SK-N-SH (cell line): ENCODE results near the gene BBLN. TPM values are rescaled to one million over a fixed set of nuclear protein-coding genes. Genes with fewer than 3 reads are reported as not detected.

Experiments used
- CTCF ChIA-PET: fragments of 300-600, 350-600 bp; formaldehyde crosslinking; extraction: SDS; loops from one replicate; lab custom pipeline; 2021; lab: Yijun Ruan, JAX
- POLR2A ChIA-PET: fragments of 350-600 bp; sonication (Branson Sonifier 250); formaldehyde crosslinking; extraction: SDS; loops from one replicate; lab custom pipeline; 2020; ENCODE audit warnings: antibody characterized with exemption, inconsistent platforms; lab: Yijun Ruan, JAX
- DNase-seq: peaks from one replicate; pipeline ENCODE4 v3.0.0; 2012
- H2AFZ ChIP-seq: fragments of 200-600 bp; sonication (generic); 2 replicates; pipeline ENCODE4 v1.8.1; 2016; ENCODE audit warnings: antibody characterized with exemption, mild to moderate bottlenecking, low read depth
- H3F3A ChIP-seq: fragments of 200-600 bp; sonication (generic); replicated peaks from 2 replicates; pipeline ENCODE3; 2016; ENCODE audit warnings: antibody characterized with exemption, mild to moderate bottlenecking; ENCODE audit not compliant: insufficient read depth
- H3K27ac ChIP-seq, 2 experiments: fragments of 200-500 bp in 1 of 2; fragments of 200-600 bp in 1 of 2; sonication (Bioruptor generic) in 1 of 2; sonication (generic), shearing (Covaris generic) in 1 of 2; 2 replicates each; pipeline versions ENCODE4 v1.5.1 to v1.6.1; 2014 to 2016; ENCODE audit warnings: low read depth in 2 of 2, inconsistent platforms in 1 of 2, low read length in 1 of 2, mild to moderate bottlenecking in 1 of 2, mixed read lengths in 1 of 2
- H3K27me3 ChIP-seq: fragments of 200-600 bp; sonication (generic), shearing (Covaris generic); 2 replicates; pipeline ENCODE4 v1.6.1; 2016; ENCODE audit warnings: mixed run types; ENCODE audit not compliant: insufficient read depth
- H3K36me3 ChIP-seq, 2 experiments: fragments of 200-500 bp in 1 of 2; fragments of 200-600 bp in 1 of 2; sonication (Bioruptor generic) in 1 of 2; sonication (generic) in 1 of 2; replicated peaks in 1 of 2; 2 replicates each; pipeline versions ENCODE3 to v1.5.1; 2014 to 2016; ENCODE audit warnings: low read length in 1 of 2, mild to moderate bottlenecking in 1 of 2; ENCODE audit not compliant: insufficient read depth in 2 of 2, control insufficient read depth in 1 of 2
- H3K4me1 ChIP-seq, 2 experiments: fragments of 200-500 bp in 1 of 2; fragments of 200-600 bp in 1 of 2; sonication (Bioruptor generic) in 1 of 2; sonication (generic), shearing (Covaris generic) in 1 of 2; 2 replicates each; pipeline versions ENCODE4 v1.5.1 to v1.6.1; 2014 to 2016; ENCODE audit warnings: low read depth in 1 of 2, low read length in 1 of 2, mixed run types in 1 of 2; ENCODE audit not compliant: insufficient read depth in 2 of 2, control insufficient read depth in 1 of 2
- H3K4me2 ChIP-seq: fragments of 200-600 bp; sonication (generic), shearing (Covaris generic); 2 replicates; pipeline ENCODE4 v1.6.1; 2017; ENCODE audit warnings: mixed run types
- H3K4me3 ChIP-seq, 2 experiments: fragments of 200-500 bp in 1 of 2; fragments of 200-600 bp in 1 of 2; sonication (Bioruptor generic) in 1 of 2; sonication (generic), shearing (Covaris generic) in 1 of 2; 2 replicates each; pipeline versions ENCODE4 v1.5.1 to v1.8.1; 2014 to 2016; ENCODE audit warnings: low read depth in 2 of 2, inconsistent platforms in 1 of 2, low read length in 1 of 2, mild to moderate bottlenecking in 1 of 2, mixed read lengths in 1 of 2, moderate library complexity in 1 of 2
- H3K79me2 ChIP-seq: fragments of 200-600 bp; sonication (generic); 2 replicates; pipeline ENCODE4 v1.8.1; 2017; ENCODE audit warnings: mild to moderate bottlenecking; ENCODE audit not compliant: insufficient read depth
- H3K9ac ChIP-seq: fragments of 200-600 bp; sonication (generic); 2 replicates; pipeline ENCODE4 v1.6.1; 2017; ENCODE audit warnings: mixed run types
- H3K9me2 ChIP-seq: fragments of 200-600 bp; sonication (generic); 2 replicates; pipeline ENCODE4 v1.6.1; 2017; ENCODE audit warnings: mixed run types
- H3K9me3 ChIP-seq: fragments of 200-600 bp; sonication (generic); 2 replicates; pipeline ENCODE4 v1.6.1; 2017; ENCODE audit warnings: mixed run types, mild to moderate bottlenecking, moderate library complexity
- H4K20me1 ChIP-seq: fragments of 200-600 bp; sonication (generic); 2 replicates; pipeline ENCODE4 v1.6.1; 2017; ENCODE audit warnings: mild to moderate bottlenecking, mixed run types; ENCODE audit not compliant: insufficient read depth
- FOXJ3 ChIP-seq: sonication (generic); formaldehyde crosslinking; IDR thresholded peaks from 2 replicates; pipeline ENCODE4 v1.5.1; 2020; ENCODE audit warnings: mild to moderate bottlenecking, missing genetic modification reagents
- FOXM1 ChIP-seq: IDR thresholded peaks from 2 replicates; pipeline ENCODE4 v1.4.0; 2012; ENCODE audit warnings: low read depth, mild to moderate bottlenecking
- GABPA ChIP-seq: IDR thresholded peaks from 2 replicates; pipeline ENCODE4 v1.4.0; 2012; ENCODE audit warnings: low read depth, mild to moderate bottlenecking
- GATA2 ChIP-seq: sonication (generic); formaldehyde crosslinking; IDR thresholded peaks from 2 replicates; pipeline ENCODE4 v1.5.0; 2020; ENCODE audit warnings: mild to moderate bottlenecking, missing genetic modification reagents
- JUND ChIP-seq: IDR thresholded peaks from 2 replicates; pipeline ENCODE4 v1.4.0; 2012
- MAX ChIP-seq: IDR thresholded peaks from 2 replicates; pipeline ENCODE4 v1.4.0; 2012; ENCODE audit warnings: low read depth
- NRF1 ChIP-seq: IDR thresholded peaks from 2 replicates; pipeline ENCODE4 v1.6.1; 2012; ENCODE audit warnings: low read depth, mild to moderate bottlenecking, low read length
- PBX3 ChIP-seq: IDR thresholded peaks from 2 replicates; pipeline ENCODE4; 2012
- POLR2AphosphoS5 ChIP-seq: IDR thresholded peaks from 2 replicates; pipeline ENCODE4 v1.6.1; 2012; ENCODE audit warnings: low read depth, low read length
- RAD21 ChIP-seq: IDR thresholded peaks from 2 replicates; pipeline ENCODE4 v1.6.1; 2012; ENCODE audit warnings: mild to moderate bottlenecking, low read length
- REST ChIP-seq: IDR thresholded peaks from 2 replicates; pipeline ENCODE4 v1.6.1; 2012; ENCODE audit warnings: mild to moderate bottlenecking, low read depth, low read length, moderate library complexity
- RFX5 ChIP-seq: IDR thresholded peaks from 2 replicates; pipeline ENCODE4 v1.6.1; 2012; ENCODE audit warnings: mild to moderate bottlenecking, improper control_type of control experiment, low read length
- TCF12 ChIP-seq: IDR thresholded peaks from 2 replicates; pipeline ENCODE4 v1.4.0; 2012
- YY1 ChIP-seq: IDR thresholded peaks from 2 replicates; pipeline ENCODE4 v1.4.0; 2012; ENCODE audit warnings: low read depth, mild to moderate bottlenecking
- ZBTB33 ChIP-seq: IDR thresholded peaks from 2 replicates; pipeline ENCODE4 v1.4.0; 2012; ENCODE audit warnings: low read depth, borderline replicate concordance
- WGBS: methylation state at CpG from one replicate; pipeline ENCODE4 v1.1.6; 2017; ENCODE audit warnings: low lambda C conversion rate; 5-methylcytosine and 5-hydroxymethylcytosine counted together
- polyA plus RNA-seq, 3 experiments: library from polyadenylated mRNA; depleted of rRNA; stranded (reverse); fragments of >200 nt; gene quantifications; 2 replicates each; pipeline ENCODE4 v1.2.3, GENCODE V29; 2012
- TF ChIP-seq, protein P1 (sequence below): fragments of 150-350 bp; IDR thresholded peaks from 2 replicates; pipeline ENCODE4 v1.6.1; 2016; ENCODE audit warnings: mild to moderate bottlenecking, low read depth, low read length
- TF ChIP-seq, protein P2 (sequence below): fragments of 150-350 bp; IDR thresholded peaks from 2 replicates; pipeline ENCODE4 v1.6.1; 2017; ENCODE audit warnings: antibody characterized with exemption, low read length, low read depth, borderline replicate concordance

The BBLN gene
- polyA plus RNA-seq, 1 of the 3 experiments (the other 2 are of a cell fraction): 109 TPM

DNA sequence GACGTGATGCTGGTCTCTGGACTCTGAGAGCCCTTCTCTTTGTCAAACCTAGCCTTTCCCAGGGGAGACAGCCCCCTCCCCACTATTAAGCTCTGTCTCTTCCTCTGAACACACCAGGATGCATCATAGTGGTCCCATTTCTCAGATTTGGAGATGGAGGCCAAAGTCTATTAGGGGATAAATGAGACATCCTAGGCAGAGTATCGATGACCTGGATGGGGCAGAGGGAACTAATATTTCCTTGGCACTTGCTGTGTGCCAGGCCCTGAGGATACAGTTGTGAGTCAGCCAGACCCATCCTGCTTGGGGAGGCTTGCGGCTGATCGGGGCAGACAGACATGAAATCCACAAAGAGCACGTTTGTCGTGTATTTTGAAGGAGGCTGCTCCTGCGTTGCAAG lies 48.3 kb downstream of the BBLN start:
- Histone ChIP-seq H3F3A (peaks cover 11% of the 10 kb centered on the region), H3K9ac (no peak overlapping the region), H3K36me3 (peaks cover 0 to 3% of the 10 kb centered on the region in 2 experiments), H3K4me2 (no peak overlapping the region), H3K27me3 (no peaks in the 10 kb centered on the region), H3K4me1 (peaks cover 0 to 17% of the 10 kb centered on the region in 2 experiments; a peak in 1 of 4 replicates), H3K27ac (no peak overlapping the region), H3K9me3 (no peaks in the 10 kb centered on the region), H3K4me3 (no peak overlapping the region), H2AFZ (no peak overlapping the region)
- ChIA-PET POLR2A (no interaction called here), CTCF (interaction anchor here (1.0 kb wide), 1 partner anchor 13 kb away, joined by 3 read pairs; no protein-coding TSS in a partner anchor)
- DNase-seq: no peak
- TF ChIP-seq JUND (no peak), PBX3 (no peak), GABPA (no peak), FOXM1 (no peak), RFX5 (no peak), FOXJ3 (CRISPR knock-in tag) (no peak)
- TF ChIP-seq, all 33 proteins: peak for 0
- H4K20me1 ChIP-seq: no peaks in the 10 kb centered on the region
- WGBS: 86% methylated on average over 7 of the region's 7 CpGs
- H3K9me2 ChIP-seq: no peaks in the 10 kb centered on the region
- peaks cover 24% of the 10 kb centered on the region for H3K79me2 ChIP-seq

DNA sequence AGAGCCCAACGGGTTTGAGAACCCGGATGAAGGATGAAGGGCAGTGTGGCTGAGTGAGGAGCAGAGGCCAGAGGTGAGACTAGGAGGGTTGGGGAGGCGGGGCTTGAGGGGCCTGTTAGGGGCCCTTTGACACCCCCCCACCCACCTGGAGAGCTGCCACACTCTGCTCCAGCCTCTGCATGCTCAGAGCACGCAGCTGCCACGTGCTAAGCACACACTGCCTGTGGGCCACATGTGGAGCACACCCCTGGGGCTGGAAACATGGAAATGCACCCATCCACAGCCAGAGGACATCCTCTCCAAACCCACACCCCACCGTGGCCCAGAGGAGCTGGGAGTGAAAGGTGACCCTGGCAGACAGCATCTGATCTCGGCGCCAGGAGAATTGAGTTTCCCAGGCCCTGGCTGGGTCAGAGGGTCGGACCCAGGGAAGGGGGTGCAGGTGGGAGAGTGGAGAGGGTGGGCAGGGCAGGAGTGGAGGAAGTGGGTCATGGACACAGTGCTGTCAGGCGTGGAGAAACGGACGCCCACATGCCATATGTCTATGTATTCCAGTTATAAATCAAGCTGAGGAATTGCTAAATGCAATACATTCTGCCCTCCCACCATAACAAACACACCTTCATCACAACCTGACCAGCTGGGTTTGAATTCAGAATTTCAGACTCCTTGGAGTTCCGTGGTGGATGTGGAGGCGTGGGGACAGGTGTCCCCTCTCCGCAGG lies 49.0 kb downstream of the BBLN start:
- Histone ChIP-seq H3K79me2 (peaks cover 24% of the 10 kb centered on the region), H3K4me1 (peaks cover 0 to 17% of the 10 kb centered on the region in 2 experiments; a peak in 1 of 4 replicates), H3K36me3 (peaks cover 0 to 3% of the 10 kb centered on the region in 2 experiments), H3K27me3 (no peaks in the 10 kb centered on the region), H3K9ac (no peak overlapping the region), H3K4me3 (no peak overlapping the region), H3K9me2 (no peaks in the 10 kb centered on the region), H3K9me3 (no peaks in the 10 kb centered on the region), H3K27ac (no peak overlapping the region), H4K20me1 (no peaks in the 10 kb centered on the region), H3F3A (peaks cover 11% of the 10 kb centered on the region), H2AFZ (no peak overlapping the region), H3K4me2 (no peak overlapping the region)
- no peak for DNase-seq
- POLR2A ChIA-PET: interaction anchor here (1.6 kb wide), 1 partner anchor 37 kb away, joined by 3 read pairs; no protein-coding TSS in a partner anchor
- WGBS: 89% methylated on average over 13 of the region's 15 CpGs
- CTCF ChIA-PET: interaction anchor here (0.6 to 1.7 kb wide), 2 partner anchors 46 to 203 kb away, joined by 3 to 4 read pairs; no protein-coding TSS in a partner anchor
- no peak for TF ChIP-seq RFX5
- no peak for TF ChIP-seq NRF1
- TF ChIP-seq YY1: no peak
- TF ChIP-seq, protein P1, sequence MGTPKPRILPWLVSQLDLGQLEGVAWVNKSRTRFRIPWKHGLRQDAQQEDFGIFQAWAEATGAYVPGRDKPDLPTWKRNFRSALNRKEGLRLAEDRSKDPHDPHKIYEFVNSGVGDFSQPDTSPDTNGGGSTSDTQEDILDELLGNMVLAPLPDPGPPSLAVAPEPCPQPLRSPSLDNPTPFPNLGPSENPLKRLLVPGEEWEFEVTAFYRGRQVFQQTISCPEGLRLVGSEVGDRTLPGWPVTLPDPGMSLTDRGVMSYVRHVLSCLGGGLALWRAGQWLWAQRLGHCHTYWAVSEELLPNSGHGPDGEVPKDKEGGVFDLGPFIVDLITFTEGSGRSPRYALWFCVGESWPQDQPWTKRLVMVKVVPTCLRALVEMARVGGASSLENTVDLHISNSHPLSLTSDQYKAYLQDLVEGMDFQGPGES: no peak
- TF ChIP-seq ZBTB33: no peak
- TF ChIP-seq MAX: no peak
- TF ChIP-seq RAD21: no peak
- TF ChIP-seq POLR2AphosphoS5: no peak
- no peak for TF ChIP-seq GATA2
- no peak for TF ChIP-seq GABPA
- TF ChIP-seq, protein P2, sequence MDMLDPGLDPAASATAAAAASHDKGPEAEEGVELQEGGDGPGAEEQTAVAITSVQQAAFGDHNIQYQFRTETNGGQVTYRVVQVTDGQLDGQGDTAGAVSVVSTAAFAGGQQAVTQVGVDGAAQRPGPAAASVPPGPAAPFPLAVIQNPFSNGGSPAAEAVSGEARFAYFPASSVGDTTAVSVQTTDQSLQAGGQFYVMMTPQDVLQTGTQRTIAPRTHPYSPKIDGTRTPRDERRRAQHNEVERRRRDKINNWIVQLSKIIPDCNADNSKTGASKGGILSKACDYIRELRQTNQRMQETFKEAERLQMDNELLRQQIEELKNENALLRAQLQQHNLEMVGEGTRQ: no peak
- TF ChIP-seq REST: no peak
- no peak for TF ChIP-seq TCF12
- TF ChIP-seq FOXM1: no peak
